ENCODE measurements around the gene OR8B2.
"Not testable (repeated sequence)": the region's sequence is repeated elsewhere in the genome, so short reads cannot be mapped to it uniquely, and the experiment has no call there.

Gene OR8B2, protein sequence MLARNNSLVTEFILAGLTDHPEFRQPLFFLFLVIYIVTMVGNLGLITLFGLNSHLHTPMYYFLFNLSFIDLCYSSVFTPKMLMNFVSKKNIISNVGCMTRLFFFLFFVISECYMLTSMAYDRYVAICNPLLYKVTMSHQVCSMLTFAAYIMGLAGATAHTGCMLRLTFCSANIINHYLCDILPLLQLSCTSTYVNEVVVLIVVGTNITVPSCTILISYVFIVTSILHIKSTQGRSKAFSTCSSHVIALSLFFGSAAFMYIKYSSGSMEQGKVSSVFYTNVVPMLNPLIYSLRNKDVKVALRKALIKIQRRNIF

GRCh38 chr11:124384399-124384798 lies at the start of gene OR8B2:
OR8B2 (minus strand) TSS chr11:124384499; CDS start chr11:124383343, 1,156 bp downstream.
- no peak for DNase-seq

GRCh38 chr11:124429599-124429998 lies 45.3 kb upstream of the OR8B2 start:
- DNase-seq: no peak

- DNase-seq: no peak
These were observed 40.2 kb upstream of the OR8B2 start, which contains the start of gene OR8B4 for GRCh38 chr11:124424384-124424921. OR8B4 (minus strand) TSS chr11:124424871; CDS start chr11:124424871, 0 bp downstream.

- DNase-seq: no peak
These were observed 36.7 kb upstream of the OR8B2 start for GRCh38 chr11:124421043-124421442.

GRCh38 chr11:124415356-124415923 lies 31.1 kb upstream of the OR8B2 start:
- peak; percentile 10 for DNase-seq

DNA sequence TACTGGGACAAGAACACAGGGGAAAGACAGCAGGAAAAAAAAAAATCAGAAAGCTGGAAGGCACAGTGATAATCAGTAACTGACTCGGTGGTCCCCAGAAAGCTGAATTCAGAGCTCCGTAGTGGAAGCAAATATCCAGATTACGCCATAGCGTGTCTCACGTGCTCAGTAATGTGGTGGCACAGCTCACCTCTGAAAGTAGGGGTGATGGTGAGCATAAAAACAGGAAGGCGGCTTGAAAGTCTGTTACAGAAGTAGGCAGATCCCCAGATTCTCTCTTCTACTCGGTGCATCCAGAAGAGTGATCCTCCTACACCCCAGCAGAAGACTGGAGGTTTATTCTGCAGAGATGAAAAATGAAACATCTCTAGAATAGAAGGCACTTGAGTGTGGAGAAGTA lies 25.6 kb upstream of the OR8B2 start:
- DNase-seq: no peak

GRCh38 chr11:124405581-124405980 lies 21.3 kb upstream of the OR8B2 start:
- DNase-seq: no peak

- not testable (repeated sequence) for DNase-seq
These were observed 18.9 kb upstream of the OR8B2 start for GRCh38 chr11:124403186-124403585.

- peak; percentile 39 for DNase-seq
These were observed 18.1 kb upstream of the OR8B2 start for GRCh38 chr11:124402326-124402922.

DNA sequence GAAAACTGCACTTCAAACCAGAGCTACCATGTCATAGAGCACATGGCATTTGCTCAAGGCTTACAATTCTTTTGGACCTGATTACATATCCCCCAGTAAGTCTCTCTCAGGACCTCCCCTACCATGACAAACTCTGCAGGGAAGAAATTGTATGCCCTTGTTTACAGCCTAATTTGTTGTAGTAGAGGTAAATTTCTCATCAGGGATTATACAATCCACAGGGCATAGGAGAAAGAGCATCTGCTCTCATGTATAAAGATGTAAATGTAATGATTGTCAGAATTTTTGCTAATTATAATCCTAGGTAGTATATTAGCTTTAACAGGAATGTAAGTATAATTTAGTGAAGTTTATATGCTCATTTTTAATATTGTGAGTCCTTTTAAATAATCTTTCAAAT lies 14.6 kb upstream of the OR8B2 start, which contains the start of gene OR8B3:
TSS of gene OR8B3 (minus strand) at position 101 of the 400 bp plus-strand sequence. CDS start 1,673 bp downstream, outside the sequence.
- DNase-seq: no peak

DNA sequence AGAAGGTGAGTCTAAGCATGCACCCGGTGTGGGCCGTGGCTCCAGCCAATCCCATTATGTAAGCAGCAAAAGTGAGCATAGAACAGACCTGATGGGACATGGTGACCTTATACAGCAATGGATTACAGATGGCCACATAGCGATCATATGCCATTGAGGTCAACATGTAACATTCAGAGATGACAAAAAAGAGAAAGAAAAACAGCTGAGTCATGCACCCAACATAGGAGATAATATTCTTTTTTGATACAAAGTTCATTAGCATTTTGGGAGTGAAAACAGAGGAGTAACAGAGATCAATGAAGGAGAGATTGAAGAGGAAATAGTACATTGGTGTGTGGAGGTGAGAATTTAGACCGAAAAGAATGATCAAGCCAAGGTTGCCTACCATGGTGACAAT lies 12.5 kb upstream of the OR8B2 start:
- not testable (repeated sequence) for DNase-seq

DNA sequence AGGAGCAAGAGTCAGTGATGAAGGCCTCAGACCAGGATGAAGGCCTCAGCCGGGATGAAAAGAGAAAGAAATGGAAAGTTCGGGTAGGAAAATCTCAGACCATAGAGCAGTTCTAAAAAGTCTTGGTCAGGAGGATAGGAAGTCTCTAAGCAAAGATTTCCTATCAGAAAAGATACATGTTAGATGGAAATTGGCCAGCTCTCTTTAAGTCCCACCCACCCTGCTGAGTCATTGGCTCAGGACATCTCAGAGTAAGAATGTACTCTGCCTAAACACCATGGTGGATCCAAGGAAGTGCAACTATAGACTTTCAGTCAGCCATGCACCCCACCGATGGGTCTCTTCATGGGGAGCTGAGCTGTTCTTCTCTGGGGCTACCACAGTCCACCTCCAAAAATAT lies 10.1 kb upstream of the OR8B2 start:
- DNase-seq: no peak

- DNase-seq: not testable (repeated sequence)
These were observed 1.4 kb downstream of the OR8B2 start for GRCh38 chr11:124382857-124383256.

DNA sequence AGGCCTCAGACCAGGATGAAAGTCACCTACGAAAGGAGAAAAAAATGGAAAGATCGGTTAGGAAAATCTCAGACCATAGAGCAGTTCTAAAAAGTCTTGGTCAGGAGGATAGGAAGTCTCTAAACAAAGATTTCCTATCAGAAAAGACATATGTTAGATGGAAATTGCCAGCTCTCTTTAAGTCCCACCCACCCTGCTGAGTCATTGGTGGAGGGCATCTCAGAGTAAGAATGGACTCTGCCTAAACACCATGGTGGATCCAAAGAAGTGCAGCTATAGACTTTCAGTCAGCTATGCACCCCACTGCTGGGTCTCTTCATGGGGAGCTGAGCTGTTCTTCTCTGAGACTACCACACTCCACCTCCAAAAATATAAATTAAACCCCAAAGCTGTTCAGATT lies 3.7 kb downstream of the OR8B2 start:
- no peak for DNase-seq

DNA sequence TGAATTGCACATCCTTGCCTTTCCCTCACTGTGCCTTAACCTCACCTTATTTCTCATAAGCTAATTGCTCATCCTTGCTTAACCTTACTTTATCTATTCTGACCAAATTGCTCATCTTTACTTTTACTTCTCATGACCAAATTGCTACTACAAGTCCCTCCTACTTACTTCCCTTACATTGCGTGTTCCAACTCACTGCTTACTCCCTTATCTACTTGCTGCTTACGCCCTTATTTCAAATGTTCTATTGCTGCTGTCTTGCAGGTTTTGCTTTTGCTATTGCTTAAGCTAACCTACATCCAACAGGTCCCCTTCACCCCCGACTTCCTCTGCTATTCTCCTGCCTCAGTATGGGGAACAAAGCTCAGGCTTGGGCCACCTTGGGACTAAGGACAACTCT lies 8.0 kb downstream of the OR8B2 start:
- DNase-seq: no peak

GRCh38 chr11:124359566-124359965 lies 24.7 kb downstream of the OR8B2 start:
- DNase-seq: no peak

DNA sequence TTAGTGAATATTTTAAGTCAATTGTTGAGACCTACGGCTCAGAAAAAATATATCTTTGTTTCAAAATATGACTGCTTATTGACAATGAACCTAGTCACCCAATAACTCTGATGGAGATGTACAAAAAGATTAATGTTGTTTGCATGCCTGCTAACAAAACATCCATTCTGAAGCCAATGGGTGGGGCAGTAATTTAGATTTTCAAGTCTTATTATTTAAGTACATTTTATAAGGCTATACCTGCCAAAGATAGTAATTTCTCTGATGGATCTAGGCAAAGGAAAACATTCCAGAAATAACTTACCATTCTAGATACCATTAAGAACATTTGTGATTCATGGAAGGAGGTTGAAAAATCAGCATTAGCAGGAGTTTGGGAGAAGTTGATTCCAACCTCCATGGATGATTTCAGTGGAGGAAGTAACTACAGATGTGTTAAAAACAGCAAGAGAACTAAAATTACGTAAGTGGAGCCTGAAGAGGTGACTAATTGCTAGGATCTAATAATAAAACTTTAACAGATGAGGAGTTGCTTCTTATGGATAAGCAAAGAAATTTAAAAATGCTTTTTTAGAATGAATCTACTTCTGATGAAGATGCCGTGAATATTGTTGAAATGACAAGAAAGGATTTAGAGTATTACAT lies 37.9 kb downstream of the OR8B2 start:
- DNase-seq: no peak

GRCh38 chr11:124344346-124344745 lies 40.0 kb downstream of the OR8B2 start:
- no peak for DNase-seq

GRCh38 chr11:124340142-124340447 lies 44.2 kb downstream of the OR8B2 start:
- DNase-seq: no peak

GRCh38 chr11:124339396-124340141 lies 44.7 kb downstream of the OR8B2 start:
- no peak for DNase-seq

All from NCI-H146 (cell line).